Heart left ventricle (tissue), 16 donors: ENCODE measurements around the gene NLE1. TPM values are rescaled to one million over a fixed set of nuclear protein-coding genes. Genes with fewer than 3 reads are reported as not detected.

Experiments
- ATAC-seq, 4 donors: fragments of 200-7000 bp; cut with Tn5 transposase; one replicate each; pipeline ENCODE4 v1.9.1; 2020 to 2022; ENCODE audit warnings: moderate library complexity in 4 of 4, mild to moderate bottlenecking in 3 of 4, moderate number of reproducible peaks in 1 of 4
- DNase-seq, 5 donors: peaks; one replicate each; pipeline ENCODE4 v3.0.0-alpha.2; 2020
- H3K27ac ChIP-seq, 12 donors: fragments of 200-600 bp; sonication (generic) in 4 of 12; one replicate each; pipeline versions ENCODE4 v1.5.0 to v1.8.0; 2016 to 2022; ENCODE audit warnings: mild to moderate bottlenecking in 2 of 12
- H3K27me3 ChIP-seq, 9 donors: fragments of 200-600 bp; sonication (generic) in 2 of 9; one replicate each; pipeline versions ENCODE4 v1.5.1 to v1.8.0; 2016 to 2022; ENCODE audit warnings: mild to moderate bottlenecking in 3 of 9
- H3K36me3 ChIP-seq, 9 donors: fragments of 200-600 bp; sonication (generic) in 2 of 9; one replicate each; pipeline versions ENCODE4 v1.5.0 to v1.8.0; 2018 to 2022; ENCODE audit warnings: mild to moderate bottlenecking in 2 of 9
- H3K4me1 ChIP-seq, 12 donors: fragments of 200-600 bp; sonication (generic) in 4 of 12; one replicate each; pipeline versions ENCODE4 v1.5.0 to v1.8.0; 2016 to 2022; ENCODE audit warnings: mild to moderate bottlenecking in 3 of 12
- H3K4me3 ChIP-seq, 12 donors: fragments of 200-600 bp; sonication (generic) in 4 of 12; one replicate each; pipeline versions ENCODE4 v1.5.0 to v1.8.0; 2017 to 2022; ENCODE audit warnings: mild to moderate bottlenecking in 9 of 12, moderate library complexity in 4 of 12
- H3K9me3 ChIP-seq, 12 donors: fragments of 200-600 bp; sonication (generic) in 4 of 12; one replicate each; pipeline versions ENCODE4 v1.5.0 to v1.8.0; 2016 to 2022; ENCODE audit warnings: mild to moderate bottlenecking in 1 of 12
- POLR2A ChIP-seq, 2 donors: fragments of 450-650 bp; IDR thresholded peaks; one replicate each; pipeline ENCODE4 v1.6.1; 2017; ENCODE audit warnings: antibody characterized with exemption in 2 of 2, mild to moderate bottlenecking in 2 of 2, moderate library complexity in 2 of 2
- WGBS, 4 donors: extraction: QIAGEN DNeasy Blood & Tissue Kit in 2 of 4; methylation state at CpG; one replicate each; pipeline versions ENCODE4 v1.1.5 to v1.1.7; 2013 to 2018; 5-methylcytosine and 5-hydroxymethylcytosine counted together
- intact Hi-C, 10 donors: fragments of 100-400 bp; cut with DNase I; formaldehyde crosslinking; loops; one replicate each; pipeline versions ENCODE4 v1.11.1 to v1.14.2; 2022
- polyA plus RNA-seq, 2 donors: library from polyadenylated mRNA; stranded (reverse); fragments of 200-250 nt; gene quantifications; one replicate each; pipeline ENCODE4 v1.2.3, GENCODE V29; 2013
- total RNA-seq, 9 donors: library from RNA; depleted of rRNA in 2 of 9; stranded (reverse); fragments of >200 nt in 2 of 9; fragmentation: NEBNext Ultra II Directional in 3 of 9; extraction: Animal tissue kit (Norgen Biotek cat#: 25700) in 3 of 9; gene quantifications; one replicate each; pipeline versions ENCODE4 v1.1.0 to v1.2.4, GENCODE V29; 2016 to 2023
- TF ChIP-seq, protein P1 (sequence below), 12 donors: fragments of 200-600 bp; sonication (generic) in 4 of 12; IDR thresholded peaks; one replicate each; pipeline versions ENCODE4 v1.5.0 to v1.8.0; 2018 to 2022; ENCODE audit warnings: antibody characterized with exemption in 12 of 12, mild to moderate bottlenecking in 5 of 12
- donor health status: ischemic (EF 13 %, LVEDD 7.1; RV severe dilation, severe dysfunction).
- donor health status: healthy with polysubstance abuse.
- donor health status: DM: no; HTN: yes; CAD: no.
- donor health status: DM: no; HTN: no; CAD: no.
- donor health status: ischemic (EF 25% LVEDD 6.9; RV normal size, moderate dysfunction).
- donor health status: ischemic (EF 25% LVEDD 5.7; RV mildly dilated, moderate dysfunction).
- donor health status: healthy.
- donor health status: DM: yes; HTN: yes; CAD: no.
- donor health status: ischemic (EF 35%, LVEDD 5.7; RV mildly dilated, moderate dysfunction).
- donor health status: nonischemic (EF 11% LVEDD 7.7; RV severe dilation, severe dysfunction).
- donor health status: DM: yes; HTN: yes; CAD: no.
- donor health status: PGD.
- donor health status: ischemic (EF 29% LVEDD 5.4; RV normal size, mild dysfunction).
- donor health status: nonischemic (EF 23%, LVEDD 6.1; RV moderate dilation, normal function).

Gene NLE1
- total and polyA plus RNA-seq, 11 donors, result 1.8 to 8.5 (median 4.2) TPM

DNA sequence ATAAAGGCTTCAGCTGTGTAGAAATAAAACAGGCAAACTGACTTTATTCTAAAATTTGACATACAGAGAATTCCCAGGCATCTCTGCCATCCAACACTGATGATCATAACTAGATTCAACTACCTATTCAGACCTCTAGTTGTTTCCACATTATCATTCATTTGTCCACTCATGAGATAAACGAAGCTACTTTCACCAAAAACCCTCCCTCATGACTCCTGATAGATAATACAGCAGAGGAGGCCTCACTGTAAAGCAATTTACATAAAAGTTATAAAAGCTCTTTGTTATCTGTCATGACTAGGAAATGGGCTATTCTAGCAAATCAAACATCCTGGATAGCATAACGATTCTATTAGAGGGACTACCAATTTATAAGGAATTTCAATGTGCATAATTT is 59.0 kb downstream of the NLE1 start:
- H3K27me3 ChIP-seq, result no peaks in the 10 kb centered on the region
- 79 to 91% (median 87%) methylated on average over 2 of the region's 2 CpGs for WGBS, 4 donors
- no peak overlapping the region for H3K27ac ChIP-seq
- H3K4me3 ChIP-seq, result no peak overlapping the region
- intact Hi-C loops, result loop anchor here in 1 of 10 donors (10.0 kb wide), 1 partner anchor 98 kb away; the partner anchor contains the start of gene LIG3
- no peak for TF ChIP-seq POLR2A (IDR thresholded peaks at IDR 0.05)
- TF ChIP-seq, protein P1, sequence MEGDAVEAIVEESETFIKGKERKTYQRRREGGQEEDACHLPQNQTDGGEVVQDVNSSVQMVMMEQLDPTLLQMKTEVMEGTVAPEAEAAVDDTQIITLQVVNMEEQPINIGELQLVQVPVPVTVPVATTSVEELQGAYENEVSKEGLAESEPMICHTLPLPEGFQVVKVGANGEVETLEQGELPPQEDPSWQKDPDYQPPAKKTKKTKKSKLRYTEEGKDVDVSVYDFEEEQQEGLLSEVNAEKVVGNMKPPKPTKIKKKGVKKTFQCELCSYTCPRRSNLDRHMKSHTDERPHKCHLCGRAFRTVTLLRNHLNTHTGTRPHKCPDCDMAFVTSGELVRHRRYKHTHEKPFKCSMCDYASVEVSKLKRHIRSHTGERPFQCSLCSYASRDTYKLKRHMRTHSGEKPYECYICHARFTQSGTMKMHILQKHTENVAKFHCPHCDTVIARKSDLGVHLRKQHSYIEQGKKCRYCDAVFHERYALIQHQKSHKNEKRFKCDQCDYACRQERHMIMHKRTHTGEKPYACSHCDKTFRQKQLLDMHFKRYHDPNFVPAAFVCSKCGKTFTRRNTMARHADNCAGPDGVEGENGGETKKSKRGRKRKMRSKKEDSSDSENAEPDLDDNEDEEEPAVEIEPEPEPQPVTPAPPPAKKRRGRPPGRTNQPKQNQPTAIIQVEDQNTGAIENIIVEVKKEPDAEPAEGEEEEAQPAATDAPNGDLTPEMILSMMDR (IDR thresholded peaks at IDR 0.05), result no peak
- H3K36me3 ChIP-seq, result no peaks in the 10 kb centered on the region
- H3K4me1 ChIP-seq, result peaks cover 0 to 49% (median 6%) of the 10 kb centered on the region in 12 donors
- ATAC-seq, result no peak
- H3K9me3 ChIP-seq, result no peaks in the 10 kb centered on the region
- no peak for DNase-seq

DNA sequence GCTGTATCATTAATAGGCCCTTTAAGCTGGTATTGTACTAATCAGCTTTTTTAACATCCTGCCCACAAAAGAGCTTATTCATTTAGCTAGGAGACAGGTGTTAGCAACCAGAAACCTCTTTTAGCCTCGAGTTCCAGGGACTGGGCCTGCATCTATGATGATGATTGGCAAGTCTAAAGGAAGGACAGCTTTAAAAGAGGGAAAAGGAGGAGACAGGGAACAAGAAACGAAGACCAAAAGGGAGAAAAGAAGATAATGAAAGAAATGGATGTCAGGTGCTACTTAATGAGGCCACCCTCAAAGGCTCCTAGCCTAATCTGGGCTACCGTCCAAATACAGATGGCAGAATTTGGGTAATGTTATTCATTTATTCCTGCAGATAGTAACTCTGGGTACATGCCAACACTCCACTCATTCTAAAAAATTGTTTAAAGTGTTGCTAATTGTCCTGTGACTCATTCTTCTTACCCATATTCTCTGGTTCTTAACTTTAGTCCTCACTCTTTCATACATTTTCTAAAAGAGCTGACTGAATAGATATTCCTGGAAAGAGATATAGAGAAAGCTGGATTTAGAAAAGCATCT is 59.9 kb downstream of the NLE1 start:
- H3K27ac ChIP-seq, result no peak overlapping the region
- H3K36me3 ChIP-seq, result no peaks in the 10 kb centered on the region
- intact Hi-C loops, result loop anchor here in 1 of 10 donors (10.0 kb wide), 1 partner anchor 97 kb away; the partner anchor contains the start of gene LIG3
- ATAC-seq (no peak), DNase-seq (no peak)
- H3K4me1 ChIP-seq, result peaks cover 0 to 40% (median 0%) of the 10 kb centered on the region in 12 donors
- WGBS, 4 donors, result 49 to 71% (median 65%) methylated on average over 3 of the region's 3 CpGs
- H3K4me3 ChIP-seq, result no peak overlapping the region
- no peaks in the 10 kb centered on the region for H3K27me3 ChIP-seq
- no peaks in the 10 kb centered on the region for H3K9me3 ChIP-seq
- no peak for TF ChIP-seq POLR2A (IDR thresholded peaks at IDR 0.05)
- TF ChIP-seq, protein P1 (IDR thresholded peaks at IDR 0.05), result no peak

DNA sequence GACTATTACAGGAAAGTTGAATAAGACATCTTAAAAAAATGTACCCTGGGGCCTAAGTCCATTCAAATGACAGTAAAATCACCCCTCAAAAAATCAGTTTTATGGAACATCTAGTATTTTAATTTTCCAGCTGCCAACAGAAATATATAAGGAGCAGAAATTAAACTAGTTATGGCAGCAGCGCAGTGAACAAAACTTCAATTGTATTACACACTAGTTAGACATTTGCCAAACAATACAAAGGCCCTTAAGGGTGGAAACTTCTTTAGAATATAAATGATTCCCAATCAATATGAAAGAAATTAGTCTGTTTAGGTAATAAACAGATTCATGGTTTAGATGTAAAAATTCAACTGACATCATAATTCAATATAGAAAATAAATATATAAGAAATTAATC is 60.5 kb downstream of the NLE1 start:
- H3K27ac ChIP-seq, result no peak overlapping the region
- intact Hi-C loops, result loop anchor here in 1 of 10 donors (10.0 kb wide), 1 partner anchor 97 kb away; the partner anchor contains the start of gene LIG3

DNA sequence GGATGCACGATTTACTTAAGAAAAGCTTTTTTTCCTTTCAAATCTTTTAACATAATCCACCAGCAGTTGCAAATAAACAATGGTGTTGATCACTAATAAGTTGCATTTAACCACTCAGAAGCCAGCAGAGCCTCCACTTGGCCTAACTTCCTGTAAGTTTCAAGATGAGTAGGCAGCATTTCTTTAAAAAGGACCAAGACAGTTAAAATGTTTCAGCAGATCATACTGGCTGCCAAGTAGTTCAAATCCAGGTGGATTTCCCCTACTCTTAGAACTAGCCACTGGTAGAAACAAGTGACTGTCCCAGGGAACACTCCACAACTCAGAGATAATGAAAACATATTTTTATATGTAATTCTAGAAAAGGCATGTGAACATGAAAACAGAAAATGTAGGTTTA is 61.6 kb downstream of the NLE1 start:
- H3K9me3 ChIP-seq, result no peaks in the 10 kb centered on the region
- H3K4me3 ChIP-seq, result no peak overlapping the region
- ATAC-seq (no peak), DNase-seq (no peak)
- no peaks in the 10 kb centered on the region for H3K36me3 ChIP-seq
- TF ChIP-seq POLR2A (IDR thresholded peaks at IDR 0.05), result no peak
- TF ChIP-seq, protein P1 (IDR thresholded peaks at IDR 0.05), result no peak
- peak overlapping the region in 1 of 12 donors; percentile 12 for H3K27ac ChIP-seq
- peaks cover 0 to 35% (median 0%) of the 10 kb centered on the region in 12 donors for H3K4me1 ChIP-seq
- WGBS, 4 donors, result 51 to 60% (median 55%) methylated on average over 1 of the region's 1 CpG
- no peaks in the 10 kb centered on the region for H3K27me3 ChIP-seq
- intact Hi-C loops, result loop anchor here in 1 of 10 donors (10.0 kb wide), 1 partner anchor 96 kb away; the partner anchor contains the start of gene LIG3

More for the DNA sequence above, 60.5 kb downstream of the NLE1 start:
- DNase-seq (no peak), ATAC-seq (no peak)
- H3K36me3 ChIP-seq, result no peaks in the 10 kb centered on the region
- WGBS, 4 donors, result 88 to 91% (median 89%) methylated on average over 1 of the region's 1 CpG
- H3K27me3 ChIP-seq, result no peaks in the 10 kb centered on the region
- TF ChIP-seq POLR2A (IDR thresholded peaks at IDR 0.05), result no peak
- TF ChIP-seq, protein P1 (IDR thresholded peaks at IDR 0.05), result no peak
- no peak overlapping the region for H3K4me3 ChIP-seq
- peaks cover 0 to 35% (median 0%) of the 10 kb centered on the region in 12 donors for H3K4me1 ChIP-seq
- no peaks in the 10 kb centered on the region for H3K9me3 ChIP-seq
